ENCODE results near the gene LCP2.

LCP2 gene

GRCh38 chr5:170202117-170202516 is 95.5 kb downstream of the LCP2 start:
- DNase-seq: no peak

- DNase-seq: no peak
These were observed 96.3 kb downstream of the LCP2 start for GRCh38 chr5:170201311-170201710.

GRCh38 chr5:170200876-170201275 is 96.7 kb downstream of the LCP2 start:
- no peak for DNase-seq

Measured in activated CD4-positive, alpha-beta T cell treated with anti-CD3 and anti-CD28 coated beads, Interleukin-2, amount 50 U/mL, for 4 hours (primary cell).